HCEC 1CT (cell line): Measurements from ENCODE around the gene OR4N5.
"Not testable (repeated sequence)": the region's sequence is repeated elsewhere in the genome, so short reads cannot be mapped to it uniquely, and the experiment has no call there.

Experiments used
- DNase-seq: peaks from one replicate; pipeline ENCODE4 v3.0.0-alpha.2; 2017

The OR4N5 gene, protein sequence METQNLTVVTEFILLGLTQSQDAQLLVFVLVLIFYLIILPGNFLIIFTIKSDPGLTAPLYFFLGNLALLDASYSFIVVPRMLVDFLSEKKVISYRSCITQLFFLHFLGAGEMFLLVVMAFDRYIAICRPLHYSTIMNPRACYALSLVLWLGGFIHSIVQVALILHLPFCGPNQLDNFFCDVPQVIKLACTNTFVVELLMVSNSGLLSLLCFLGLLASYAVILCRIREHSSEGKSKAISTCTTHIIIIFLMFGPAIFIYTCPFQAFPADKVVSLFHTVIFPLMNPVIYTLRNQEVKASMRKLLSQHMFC

DNA sequence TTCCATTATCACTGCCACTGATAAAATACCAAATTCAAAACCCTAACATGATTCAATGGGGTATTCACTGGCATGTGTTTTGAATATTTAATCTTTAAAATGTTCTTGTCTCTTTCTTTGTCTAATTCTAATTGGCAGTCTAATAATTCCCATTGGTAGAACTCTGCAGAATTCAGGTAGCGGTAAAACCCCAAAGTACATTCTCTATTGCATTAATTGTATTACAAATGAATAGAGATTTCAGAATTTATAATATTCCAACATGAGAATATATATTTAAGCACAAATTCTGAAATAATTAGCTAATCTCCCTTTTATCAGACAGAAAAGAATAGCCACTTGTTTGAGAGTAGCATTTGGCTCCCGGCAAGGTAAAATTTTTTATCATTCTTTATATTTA lies at the start of gene OR4N5:
OR4N5 (plus strand) TSS at position 301 of the 400 bp plus-strand sequence. CDS start 4,916 bp downstream, outside the sequence.
- DNase-seq: no peak

DNA sequence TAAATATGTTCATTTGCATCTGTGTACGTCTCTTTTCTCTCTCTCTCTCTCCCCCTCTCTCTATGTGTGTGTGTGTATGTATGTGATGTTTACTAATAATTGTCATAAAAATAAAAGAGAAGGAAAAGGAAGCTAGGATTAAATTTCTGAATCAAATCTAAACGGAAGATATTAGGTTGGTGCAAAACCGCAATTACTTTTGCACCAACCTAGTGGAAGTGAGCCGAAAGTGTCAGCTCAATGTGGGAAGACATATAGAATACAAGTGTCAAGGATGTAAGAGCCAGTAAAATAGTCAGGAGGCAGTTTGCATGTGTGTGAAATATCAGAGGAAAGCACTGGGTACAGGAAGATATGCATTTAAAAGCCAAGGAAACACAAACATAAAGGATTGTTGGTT lies 46.6 kb upstream of the OR4N5 start:
- no peak for DNase-seq

DNA sequence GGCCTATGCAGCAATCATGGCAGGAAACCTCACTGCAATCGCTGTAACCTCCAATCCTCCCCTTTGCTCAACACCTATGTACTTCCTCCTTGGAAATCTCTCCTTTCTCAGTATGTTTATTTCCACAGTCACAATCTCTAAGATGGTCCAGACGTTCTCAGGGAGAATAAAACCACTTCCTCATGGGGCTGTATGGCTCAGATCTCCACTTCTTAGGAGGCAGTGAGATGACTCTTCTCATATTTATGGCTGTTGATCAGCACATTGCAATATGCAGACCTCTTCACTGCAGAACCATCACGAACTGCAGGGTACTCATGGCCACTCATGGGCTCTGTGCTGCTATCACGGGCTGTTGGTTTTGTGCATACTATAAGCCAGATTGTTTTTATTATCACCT lies 45.2 kb upstream of the OR4N5 start:
- no peak for DNase-seq

DNA sequence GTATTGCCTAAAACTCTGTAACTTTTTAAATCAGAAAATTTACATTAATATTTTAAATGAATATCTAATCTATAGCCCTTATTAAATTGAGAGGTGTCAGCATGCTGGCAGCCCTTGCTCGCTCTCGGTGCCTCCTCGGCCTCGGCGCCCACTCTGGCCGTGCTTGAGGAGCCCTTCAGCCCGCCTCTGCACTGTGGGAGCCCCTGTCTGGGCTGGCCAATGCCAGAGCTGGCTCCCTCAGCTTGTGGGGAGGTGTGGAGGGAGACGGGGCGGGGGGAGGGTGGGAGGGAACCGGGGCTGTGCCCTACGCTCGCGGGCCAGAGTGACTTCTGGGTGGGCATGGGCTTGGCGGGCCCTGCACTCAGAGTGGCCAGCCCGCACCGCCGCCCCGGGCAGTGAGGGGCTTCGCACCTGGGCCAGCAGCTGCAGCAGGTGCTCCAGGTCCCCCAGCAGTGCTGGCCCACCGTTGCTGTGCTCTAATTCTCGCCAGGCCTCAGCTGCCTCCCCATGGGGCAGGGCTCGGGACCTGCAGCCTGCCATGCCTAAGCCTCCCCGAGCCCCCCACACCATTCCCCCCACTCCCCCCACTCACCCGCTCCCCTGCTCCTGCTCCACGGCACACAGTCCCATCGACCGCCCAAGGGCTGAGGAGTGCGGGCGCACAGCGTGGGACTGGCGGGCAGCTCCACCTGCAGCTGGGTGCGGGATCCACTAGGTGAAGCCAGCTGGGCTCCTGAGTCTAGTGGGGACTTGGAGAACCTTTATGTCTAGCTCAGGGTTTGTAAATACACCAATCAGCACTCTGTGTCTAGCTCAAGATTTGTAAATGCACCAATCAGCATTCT lies 39.5 kb upstream of the OR4N5 start:
- not testable (repeated sequence) for DNase-seq

DNA sequence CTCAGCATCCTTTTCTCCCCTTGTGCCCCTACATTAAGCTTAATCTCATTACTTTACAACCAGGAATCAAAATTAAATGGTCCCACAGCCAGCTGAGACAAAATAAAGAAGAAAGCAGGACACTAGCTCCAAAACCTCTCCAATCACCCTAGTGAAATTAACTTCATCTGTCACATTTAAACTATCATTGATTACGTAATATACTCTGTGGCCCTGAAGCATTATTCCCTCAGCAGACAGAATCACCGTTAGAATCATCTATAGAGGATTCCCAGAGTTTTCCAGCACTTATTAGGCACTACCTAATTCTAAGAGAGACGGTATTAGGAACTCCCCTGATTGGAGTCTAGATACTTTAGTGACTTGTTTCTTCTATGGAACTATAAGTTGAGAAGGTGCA lies 28.2 kb upstream of the OR4N5 start, which contains the start of gene OR4K17:
OR4K17 (plus strand) TSS at position 302 of the 400 bp plus-strand sequence. CDS start 6,761 bp downstream, outside the sequence.
- DNase-seq: no peak

DNA sequence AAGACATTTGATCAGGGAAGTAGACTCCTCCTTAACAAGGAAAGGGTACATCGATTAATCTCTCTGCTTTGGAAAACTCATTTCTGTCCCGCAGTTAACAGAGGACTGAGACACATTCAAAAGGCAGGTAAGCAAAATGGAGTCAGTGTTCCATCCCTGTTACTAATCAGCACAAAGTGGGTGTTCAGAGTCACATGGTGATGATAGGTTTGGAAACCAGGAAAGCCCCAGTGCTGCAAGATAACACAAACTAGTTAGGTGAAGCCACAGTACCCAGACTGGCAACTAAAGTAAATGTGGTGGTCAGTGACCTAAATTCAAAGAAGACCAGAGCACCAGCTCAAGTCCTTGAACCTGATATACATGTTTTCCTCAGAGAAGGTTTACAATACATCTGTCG lies 26.3 kb upstream of the OR4N5 start:
- no peak for DNase-seq

DNA sequence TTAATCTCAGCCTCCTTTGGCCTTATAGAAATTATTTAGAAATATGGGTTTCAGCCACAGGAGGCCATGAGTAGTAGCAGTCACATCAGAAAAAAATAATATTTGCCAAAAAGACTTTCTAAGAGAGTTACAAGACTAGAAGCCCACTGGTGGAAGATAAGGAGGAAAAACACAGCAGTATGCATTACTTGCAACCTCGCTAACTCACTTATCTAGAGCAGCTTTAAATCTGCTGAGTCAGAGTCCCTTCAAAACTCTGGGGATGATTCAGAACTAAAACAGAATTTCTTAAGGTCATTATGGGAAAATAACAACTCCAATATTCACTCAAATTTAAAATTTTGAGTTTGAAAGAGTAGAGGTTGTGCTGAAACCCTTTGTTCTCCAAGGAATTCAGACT lies 21.9 kb upstream of the OR4N5 start:
- no peak for DNase-seq

DNA sequence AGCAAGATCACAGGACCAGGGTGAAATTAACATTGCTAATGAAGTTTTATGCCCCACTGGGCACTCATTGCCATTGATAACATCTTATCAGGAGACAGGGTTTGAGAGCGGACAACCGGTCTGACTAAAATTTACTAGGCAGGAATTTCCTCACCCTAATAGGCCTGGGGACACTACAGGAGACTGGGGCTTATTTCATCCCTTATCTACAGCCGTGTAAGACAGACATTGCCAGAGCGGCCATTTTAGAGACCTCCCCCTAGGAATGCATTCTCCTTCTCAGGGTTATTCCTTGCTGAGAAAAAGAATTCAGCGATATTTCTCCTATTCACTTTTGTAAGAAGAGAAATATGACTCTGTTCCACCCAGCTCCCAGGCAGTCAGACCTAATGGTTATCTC lies 19.8 kb upstream of the OR4N5 start:
- no peak for DNase-seq

DNA sequence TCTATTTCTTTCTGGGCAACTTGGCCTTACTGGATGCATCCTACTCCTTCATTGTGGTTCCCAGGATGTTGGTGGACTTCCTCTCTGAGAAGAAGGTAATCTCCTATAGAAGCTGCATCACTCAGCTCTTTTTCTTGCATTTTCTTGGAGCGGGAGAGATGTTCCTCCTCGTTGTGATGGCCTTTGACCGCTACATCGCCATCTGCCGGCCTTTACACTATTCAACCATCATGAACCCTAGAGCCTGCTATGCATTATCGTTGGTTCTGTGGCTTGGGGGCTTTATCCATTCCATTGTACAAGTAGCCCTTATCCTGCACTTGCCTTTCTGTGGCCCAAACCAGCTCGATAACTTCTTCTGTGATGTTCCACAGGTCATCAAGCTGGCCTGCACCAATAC lies 5.3 kb downstream of the OR4N5 start:
- DNase-seq: no peak

DNA sequence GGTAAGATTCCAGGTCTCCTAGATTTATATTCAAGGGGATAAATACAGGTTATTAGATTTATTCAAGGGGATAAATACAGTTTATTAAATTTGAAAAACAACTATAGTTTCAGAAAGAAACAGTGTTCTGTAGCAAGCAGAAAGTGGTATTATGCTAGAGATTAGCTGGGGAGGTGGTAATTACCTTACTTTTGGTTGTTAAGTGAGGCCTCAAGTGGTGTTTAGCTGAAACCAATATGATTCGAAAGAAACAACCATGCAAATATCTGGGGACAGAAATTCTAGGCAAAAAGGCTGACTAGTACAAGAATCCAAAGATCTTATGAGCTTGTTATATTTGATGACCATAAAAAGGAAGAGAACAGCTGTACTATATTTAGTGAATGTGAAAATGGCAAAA lies 6.2 kb downstream of the OR4N5 start:
- DNase-seq: no peak

DNA sequence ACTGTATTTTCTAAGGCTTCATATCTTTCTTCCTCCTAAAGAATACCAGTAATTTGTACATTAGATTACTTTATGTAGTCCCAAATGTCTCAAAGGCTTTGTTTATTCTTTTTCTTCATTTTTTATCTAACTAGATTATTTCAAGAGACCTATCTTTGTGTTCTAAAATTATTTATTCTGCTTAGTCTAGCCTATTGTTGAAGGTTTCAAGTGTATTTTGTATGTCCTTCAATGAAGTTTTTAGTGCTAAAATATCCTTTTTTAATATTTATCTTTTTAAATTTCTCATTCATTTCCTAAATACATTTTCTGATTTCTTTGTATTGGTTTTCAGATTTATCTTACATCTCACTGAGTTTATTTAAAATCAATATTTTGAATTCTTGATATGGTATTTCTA lies 25.8 kb downstream of the OR4N5 start:
- DNase-seq: no peak

DNA sequence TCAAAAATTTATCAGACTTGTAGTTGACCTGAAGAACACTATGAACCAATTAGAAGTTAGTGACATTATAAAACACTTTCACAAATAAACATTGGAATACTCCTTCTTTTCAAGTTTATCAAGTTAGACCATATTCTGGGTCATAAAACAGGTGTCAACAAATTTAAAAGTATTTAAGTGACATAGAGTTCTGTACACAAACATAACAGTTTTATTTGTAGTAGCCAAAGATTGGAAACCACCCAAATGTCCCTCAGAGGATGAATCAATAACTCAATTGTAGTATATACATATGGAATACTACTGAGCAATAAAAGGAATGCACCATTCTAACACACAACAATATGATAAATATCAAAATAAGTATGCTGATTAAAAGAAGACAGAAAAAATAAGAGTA lies 28.5 kb downstream of the OR4N5 start:
- no peak for DNase-seq

DNA sequence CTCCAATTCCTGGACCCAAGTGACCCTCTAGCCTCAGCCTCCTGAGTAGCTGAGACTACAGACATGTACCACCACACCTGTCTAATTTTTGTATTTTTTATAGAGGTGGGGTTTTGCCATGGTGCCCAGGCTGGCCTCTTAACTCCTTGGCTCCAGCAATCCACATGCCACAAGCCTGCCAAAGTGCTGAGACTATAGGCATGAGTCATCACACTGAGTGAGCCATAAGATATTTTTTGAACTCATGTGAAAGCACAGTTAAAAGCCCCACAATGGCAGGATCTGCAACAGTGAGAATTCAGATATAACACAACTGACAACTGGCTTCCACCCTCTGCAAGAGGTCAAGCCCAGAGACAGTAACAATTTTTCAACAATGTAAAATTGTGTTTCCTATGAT lies 31.2 kb downstream of the OR4N5 start:
- peak; percentile 34 for DNase-seq

DNA sequence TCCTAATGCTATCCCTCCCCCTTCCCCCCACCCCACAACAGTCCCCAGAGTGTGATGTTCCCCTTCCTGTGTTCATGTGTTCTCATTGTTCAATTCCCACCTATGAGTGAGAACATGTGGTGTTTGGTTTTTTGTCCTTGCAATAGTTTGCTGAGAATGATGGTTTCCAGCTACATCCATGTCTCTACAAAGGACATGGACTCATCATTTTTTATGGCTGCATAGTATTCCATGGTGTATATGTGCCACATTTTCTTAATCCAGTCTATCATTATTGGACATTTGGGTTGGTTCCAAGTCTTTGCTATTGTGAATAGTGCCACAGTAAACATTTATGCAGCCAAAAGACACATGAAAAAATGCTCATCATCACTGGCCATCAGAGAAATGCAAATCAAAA lies 35.6 kb downstream of the OR4N5 start:
- not testable (repeated sequence) for DNase-seq

DNA sequence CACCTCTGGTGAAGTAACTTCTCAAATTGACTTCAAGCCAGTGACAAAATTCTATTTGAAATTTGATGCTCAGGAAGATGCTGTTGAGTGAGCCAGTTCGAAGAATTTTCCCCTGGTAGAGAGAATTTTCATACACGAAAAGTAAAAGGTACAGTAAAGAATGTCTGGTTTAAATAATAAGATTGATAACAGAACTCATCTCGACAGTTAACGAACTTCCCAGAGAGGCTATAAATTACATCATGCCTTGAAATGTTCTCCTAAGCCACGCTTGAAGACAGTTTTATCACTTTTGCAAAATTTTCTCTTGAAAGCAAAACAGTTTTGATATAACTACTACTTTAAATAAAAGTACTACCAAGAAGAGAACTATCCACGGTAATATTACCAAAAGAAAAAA lies 37.7 kb downstream of the OR4N5 start:
- no peak for DNase-seq

DNA sequence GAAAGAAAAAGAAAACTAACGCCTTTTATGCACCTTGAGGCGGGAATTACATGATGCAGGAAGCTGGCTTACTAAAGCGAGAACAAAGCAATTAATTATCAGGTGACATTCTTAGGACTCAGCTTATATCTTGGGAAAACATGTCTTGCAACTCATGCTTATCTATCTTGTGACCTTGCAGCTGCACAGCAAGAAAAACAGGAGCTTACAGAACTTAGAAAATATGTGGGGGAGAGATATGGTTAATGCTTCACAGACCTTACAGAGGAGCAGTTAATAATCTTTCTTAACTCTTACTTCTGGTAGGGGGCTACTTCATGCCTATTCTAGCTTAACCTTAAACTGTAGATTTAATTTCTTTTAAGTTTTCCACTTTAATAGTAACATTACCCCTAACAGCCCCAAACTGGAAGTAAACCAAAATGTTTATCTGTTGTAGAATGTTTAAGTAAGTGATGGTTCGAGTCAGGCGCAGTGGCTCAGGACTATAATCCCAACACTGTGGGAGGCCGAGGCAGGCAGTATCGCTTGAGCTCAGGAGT lies 38.9 kb downstream of the OR4N5 start:
- DNase-seq: no peak

DNA sequence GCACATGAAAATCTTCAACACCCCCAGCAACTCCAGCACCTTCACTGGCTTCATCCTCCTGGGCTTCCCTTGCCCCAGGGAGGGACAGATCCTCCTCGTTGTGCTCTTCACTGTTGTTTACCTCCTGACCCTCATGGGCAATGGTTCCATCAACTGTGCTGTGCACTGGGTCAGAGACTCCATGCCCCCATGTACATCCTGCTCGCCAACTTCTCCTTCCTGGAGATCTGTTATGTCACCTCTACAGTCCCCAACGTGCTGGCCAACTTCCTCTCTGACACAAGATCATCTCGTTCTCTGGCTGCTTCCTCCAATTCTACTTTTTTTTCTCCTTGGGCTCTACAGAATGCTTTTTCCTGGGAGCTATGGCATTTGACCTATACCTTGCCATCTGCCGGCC lies 40.6 kb downstream of the OR4N5 start:
- no peak for DNase-seq

DNA sequence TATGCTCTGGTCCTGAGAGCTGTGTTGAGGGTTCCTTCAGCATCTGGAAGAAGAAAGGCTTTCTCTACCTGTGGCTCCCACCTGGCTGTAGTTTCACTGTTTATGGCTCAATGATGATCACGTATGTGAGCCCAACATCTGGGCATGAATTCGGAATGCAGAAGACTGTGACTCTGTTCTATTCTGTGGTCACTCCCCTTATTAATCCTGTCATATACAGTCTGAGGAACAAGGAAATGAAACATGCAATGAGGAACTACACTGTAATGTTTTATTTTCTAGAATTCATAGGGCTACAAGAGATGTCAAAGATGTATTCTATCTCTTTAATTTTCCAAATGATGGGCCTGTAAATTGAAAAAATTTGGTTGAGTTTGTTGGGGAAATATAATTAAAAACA lies 41.3 kb downstream of the OR4N5 start:
- no peak for DNase-seq

DNA sequence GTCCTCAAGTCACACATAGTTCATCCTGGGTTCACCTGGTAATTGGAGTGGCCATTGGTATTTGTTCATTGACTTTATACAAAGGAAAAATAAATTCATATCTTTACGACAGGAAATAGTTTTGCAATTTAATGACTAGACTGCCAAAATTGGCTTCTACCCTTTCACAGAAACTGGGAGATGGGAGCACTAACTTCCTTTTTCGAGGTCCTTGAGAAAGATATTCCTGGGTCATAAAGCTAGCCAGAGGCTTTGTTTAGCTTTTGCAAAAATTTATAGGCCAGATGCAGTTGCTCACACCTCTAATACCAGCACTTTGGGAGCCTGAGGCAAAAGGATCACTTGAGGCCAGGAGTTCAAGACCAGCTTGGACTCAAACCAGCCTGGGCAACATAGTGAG lies 41.9 kb downstream of the OR4N5 start:
- no peak for DNase-seq

DNA sequence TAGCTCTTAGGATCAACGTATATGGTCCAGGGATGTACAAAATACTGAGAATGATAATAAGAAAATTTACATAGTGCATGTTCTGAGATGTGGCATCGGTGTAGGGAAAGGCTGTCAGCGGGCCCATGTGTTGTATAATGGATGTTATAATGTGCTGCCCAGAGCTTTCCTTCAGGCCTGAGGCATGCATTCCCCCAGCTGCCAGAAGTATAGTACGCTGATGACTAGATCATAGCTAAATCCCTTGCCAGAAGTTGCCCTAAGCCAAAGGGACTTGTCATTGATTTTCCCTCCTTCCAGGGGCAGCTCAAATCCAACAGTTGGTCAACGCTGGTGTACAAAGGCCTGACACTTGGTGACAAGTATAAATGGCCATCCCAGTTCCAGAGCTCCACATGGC lies 45.6 kb downstream of the OR4N5 start:
- DNase-seq: no peak

DNA sequence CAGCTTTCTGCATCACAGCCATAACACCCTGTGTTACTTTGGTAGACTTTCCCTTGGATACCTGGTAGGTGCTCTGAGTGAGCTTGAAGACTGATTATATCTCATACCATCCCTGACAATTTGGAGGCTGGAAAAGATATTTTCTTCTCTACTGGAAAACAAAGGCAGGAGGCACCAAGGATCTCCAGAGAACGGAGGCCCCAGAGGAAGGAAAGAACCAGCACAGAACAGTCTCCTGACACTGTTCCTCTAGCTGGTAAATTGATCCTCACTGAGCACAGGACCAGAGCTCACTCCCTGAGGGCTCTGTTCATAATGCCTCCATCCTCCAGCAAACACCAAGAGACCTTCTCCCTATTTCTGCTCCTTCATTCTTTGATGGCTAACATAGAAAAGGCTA lies 52.0 kb downstream of the OR4N5 start, which contains the start of gene OR11G2:
OR11G2 (plus strand) TSS at position 301 of the 400 bp plus-strand sequence. CDS start 6,542 bp downstream, outside the sequence.
- no peak for DNase-seq

DNA sequence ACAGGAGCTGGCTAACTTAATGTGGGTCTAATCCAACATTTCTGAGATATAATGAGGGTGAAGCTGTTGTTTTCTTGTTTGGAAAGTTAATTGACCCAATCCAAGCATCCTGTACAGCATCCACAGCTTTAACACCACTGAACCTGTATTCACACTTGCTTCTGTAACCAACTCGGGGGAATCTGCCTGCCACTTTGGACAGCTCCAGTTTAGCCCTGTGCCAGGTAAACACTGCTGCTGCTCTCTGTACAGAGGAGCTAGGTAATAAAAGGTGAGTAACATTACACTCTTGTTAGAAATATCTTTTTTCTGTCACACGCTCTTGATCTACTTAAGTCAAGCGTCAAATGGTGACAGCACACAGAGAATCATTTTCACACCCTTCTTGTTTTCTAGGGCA lies 52.8 kb downstream of the OR4N5 start:
- DNase-seq: no peak

DNA sequence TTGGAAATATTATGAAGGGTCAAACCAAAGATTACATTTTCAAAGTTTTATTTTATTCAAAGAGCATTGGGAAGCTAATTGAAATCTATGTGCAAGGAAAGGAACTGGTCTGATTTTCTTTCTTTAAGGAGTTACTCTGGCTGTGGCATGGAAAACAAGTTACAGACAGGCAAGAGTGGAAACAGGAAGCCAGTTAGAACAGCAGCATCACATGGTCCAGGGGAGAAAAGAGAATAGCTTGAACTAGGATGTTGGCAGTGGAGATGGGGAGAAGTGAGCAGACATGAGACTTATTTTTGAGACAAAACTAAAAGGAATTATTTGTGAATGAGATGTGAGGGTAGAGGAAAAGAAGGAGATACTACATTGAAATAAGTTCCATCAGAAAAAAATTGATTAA lies 55.5 kb downstream of the OR4N5 start:
- no peak for DNase-seq
